Testis (tissue), 2 donors: ENCODE data around the gene PTPRN2.

Experiments used
- POLR2A ChIP-seq: fragments of 450-650 bp; IDR thresholded peaks from one replicate; pipeline ENCODE4 v1.6.1; 2017; ENCODE audit warnings: antibody characterized with exemption, mild to moderate bottlenecking, moderate library complexity
- TF ChIP-seq, protein P1 (sequence below), 3 experiments: fragments of 450-650 bp in 2 of 3; fragments of 200-600 bp in 1 of 3; sonication (generic) in 1 of 3; IDR thresholded peaks; one replicate each; pipeline ENCODE4 v1.5.1; 2016 to 2019; ENCODE audit warnings: antibody characterized with exemption in 3 of 3, mild to moderate bottlenecking in 2 of 3, moderate library complexity in 1 of 3

DNA sequence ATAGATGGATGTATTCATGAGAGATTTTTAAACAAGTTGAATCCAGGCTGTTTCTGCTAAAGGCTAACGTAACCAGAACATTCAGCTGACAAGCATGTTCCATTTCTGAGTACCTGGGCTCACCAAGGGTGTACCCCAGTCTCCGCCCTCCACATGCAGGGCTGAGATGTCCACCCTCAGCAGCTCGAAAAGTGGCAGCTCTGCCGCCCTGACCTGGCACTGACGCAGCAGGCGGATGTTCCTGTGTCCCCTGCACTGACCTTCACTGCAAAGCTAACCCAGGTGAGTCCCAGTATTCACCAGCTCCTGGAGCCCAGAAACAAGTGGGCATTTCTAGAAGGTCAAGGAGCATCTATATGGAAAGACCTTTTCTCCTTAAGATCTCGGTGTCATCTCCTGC is 437.4 kb downstream of the PTPRN2 start:
- TF ChIP-seq, protein P1, sequence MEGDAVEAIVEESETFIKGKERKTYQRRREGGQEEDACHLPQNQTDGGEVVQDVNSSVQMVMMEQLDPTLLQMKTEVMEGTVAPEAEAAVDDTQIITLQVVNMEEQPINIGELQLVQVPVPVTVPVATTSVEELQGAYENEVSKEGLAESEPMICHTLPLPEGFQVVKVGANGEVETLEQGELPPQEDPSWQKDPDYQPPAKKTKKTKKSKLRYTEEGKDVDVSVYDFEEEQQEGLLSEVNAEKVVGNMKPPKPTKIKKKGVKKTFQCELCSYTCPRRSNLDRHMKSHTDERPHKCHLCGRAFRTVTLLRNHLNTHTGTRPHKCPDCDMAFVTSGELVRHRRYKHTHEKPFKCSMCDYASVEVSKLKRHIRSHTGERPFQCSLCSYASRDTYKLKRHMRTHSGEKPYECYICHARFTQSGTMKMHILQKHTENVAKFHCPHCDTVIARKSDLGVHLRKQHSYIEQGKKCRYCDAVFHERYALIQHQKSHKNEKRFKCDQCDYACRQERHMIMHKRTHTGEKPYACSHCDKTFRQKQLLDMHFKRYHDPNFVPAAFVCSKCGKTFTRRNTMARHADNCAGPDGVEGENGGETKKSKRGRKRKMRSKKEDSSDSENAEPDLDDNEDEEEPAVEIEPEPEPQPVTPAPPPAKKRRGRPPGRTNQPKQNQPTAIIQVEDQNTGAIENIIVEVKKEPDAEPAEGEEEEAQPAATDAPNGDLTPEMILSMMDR (IDR thresholded peaks at IDR 0.05) = no peak
- no peak for TF ChIP-seq POLR2A
